ENCODE data around the gene GLS.

The GLS gene

GRCh38 chr2:190987938-190988337, 107.3 kb downstream of the GLS start:
- WGBS = 94% methylated on average over 5 of the region's 5 CpGs
- Histone ChIP-seq H3K14ac (ENCODE audit: low read length in 2 of 2) (no peak overlapping the region), H3K4me1 (ENCODE audit: control insufficient read depth, insufficient read depth, low read depth, low read length) (peaks cover 1% of the 10 kb centered on the region)

GRCh38 chr2:190988910-190989309, 108.3 kb downstream of the GLS start:
- H2AFZ ChIP-seq (ENCODE audit: low read depth, low read length) = no peak overlapping the region
- H3K4me1 ChIP-seq (ENCODE audit: control insufficient read depth, insufficient read depth, low read depth, low read length) = peaks cover 1% of the 10 kb centered on the region
- no peak overlapping the region for H3K18ac ChIP-seq (ENCODE audit: low read depth in 1 of 2, low read length in 2 of 2)
- no peak overlapping the region for H3K23ac ChIP-seq (ENCODE audit: low read length in 2 of 2)
- WGBS = 92% methylated on average over 3 of the region's 3 CpGs
- H2AK5ac ChIP-seq (ENCODE audit: low read length, severe bottlenecking) = no peak overlapping the region
- H2BK15ac ChIP-seq (ENCODE audit: low read depth, poor library complexity, severe bottlenecking) = no peak overlapping the region
- no peak overlapping the region for H2BK5ac ChIP-seq (ENCODE audit: low read depth, low read length, poor library complexity, severe bottlenecking)
- H3K9ac ChIP-seq (ENCODE audit: low read length) = no peak overlapping the region
- no peak overlapping the region for H3K14ac ChIP-seq (ENCODE audit: low read length in 2 of 2)
- no peaks in the 10 kb centered on the region for H3K27me3 ChIP-seq (ENCODE audit: control insufficient read depth in 1 of 2, insufficient read depth in 1 of 2, low read length in 2 of 2)
- H3K36me3 ChIP-seq (ENCODE audit: control insufficient read depth in 1 of 2, insufficient read depth in 2 of 2, low read depth in 1 of 2, low read length in 2 of 2) = peaks cover 59 to 100% of the 10 kb centered on the region in 2 experiments
- H2BK12ac ChIP-seq (ENCODE audit: low read length in 2 of 2) = no peak overlapping the region
- no peak overlapping the region for H3K27ac ChIP-seq (ENCODE audit: low read length, poor library complexity, severe bottlenecking)
- no peak overlapping the region for H2BK120ac ChIP-seq (ENCODE audit: low read depth, low read length)
- no peak overlapping the region for H4K91ac ChIP-seq (ENCODE audit: low read length)
- H3K79me1 ChIP-seq (replicated peaks; ENCODE audit: low read length, poor library complexity, severe bottlenecking) = peaks cover 29% of the 10 kb centered on the region
- no peak for DNase-seq
- no peak overlapping the region for H3K4me2 ChIP-seq (ENCODE audit: low read length, poor library complexity, severe bottlenecking)
- H3K4ac ChIP-seq (ENCODE audit: low read depth in 1 of 2, low read length in 2 of 2) = no peak overlapping the region
- no peaks in the 10 kb centered on the region for H3K9me3 ChIP-seq (ENCODE audit: control insufficient read depth, low read length)
- H4K8ac ChIP-seq (ENCODE audit: low read length) = no peak overlapping the region
- H3K4me3 ChIP-seq (ENCODE audit: insufficient read depth in 1 of 2, low read depth in 1 of 2, low read length in 2 of 2) = no peak overlapping the region

More at GRCh38 chr2:190987938-190988337, 107.3 kb downstream of the GLS start:
- H2BK15ac ChIP-seq (ENCODE audit: low read depth, poor library complexity, severe bottlenecking) = no peak overlapping the region
- no peak overlapping the region for H3K18ac ChIP-seq (ENCODE audit: low read depth in 1 of 2, low read length in 2 of 2)
- no peak for DNase-seq
- no peak overlapping the region for H2AK5ac ChIP-seq (ENCODE audit: low read length, severe bottlenecking)
- no peaks in the 10 kb centered on the region for H3K27me3 ChIP-seq (ENCODE audit: control insufficient read depth in 1 of 2, insufficient read depth in 1 of 2, low read length in 2 of 2)
- H3K4me3 ChIP-seq (ENCODE audit: insufficient read depth in 1 of 2, low read depth in 1 of 2, low read length in 2 of 2) = no peak overlapping the region
- H3K36me3 ChIP-seq (ENCODE audit: control insufficient read depth in 1 of 2, insufficient read depth in 2 of 2, low read depth in 1 of 2, low read length in 2 of 2) = peaks cover 59 to 100% of the 10 kb centered on the region in 2 experiments
- no peak overlapping the region for H3K23ac ChIP-seq (ENCODE audit: low read length in 2 of 2)
- H3K9ac ChIP-seq (ENCODE audit: low read length) = no peak overlapping the region
- peaks cover 25% of the 10 kb centered on the region for H3K79me1 ChIP-seq (replicated peaks; ENCODE audit: low read length, poor library complexity, severe bottlenecking)
- no peak overlapping the region for H3K4me2 ChIP-seq (ENCODE audit: low read length, poor library complexity, severe bottlenecking)
- no peak overlapping the region for H2BK120ac ChIP-seq (ENCODE audit: low read depth, low read length)
- H3K27ac ChIP-seq (ENCODE audit: low read length, poor library complexity, severe bottlenecking) = no peak overlapping the region
- no peak overlapping the region for H2BK12ac ChIP-seq (ENCODE audit: low read length in 2 of 2)
- no peak overlapping the region for H2AFZ ChIP-seq (ENCODE audit: low read depth, low read length)
- H2BK5ac ChIP-seq (ENCODE audit: low read depth, low read length, poor library complexity, severe bottlenecking) = no peak overlapping the region
- H3K9me3 ChIP-seq (ENCODE audit: control insufficient read depth, low read length) = no peaks in the 10 kb centered on the region
- H4K8ac ChIP-seq (ENCODE audit: low read length) = peak overlapping the region; percentile 42
- H3K4ac ChIP-seq (ENCODE audit: low read depth in 1 of 2, low read length in 2 of 2) = no peak overlapping the region
- H4K91ac ChIP-seq (ENCODE audit: low read length) = no peak overlapping the region

- no peak overlapping the region for H3K4me3 ChIP-seq (ENCODE audit: insufficient read depth in 1 of 2, low read depth in 1 of 2, low read length in 2 of 2)
- H2AFZ ChIP-seq (ENCODE audit: low read depth, low read length) = no peak overlapping the region
- no peak overlapping the region for H2AK5ac ChIP-seq (ENCODE audit: low read length, severe bottlenecking)
- no peak overlapping the region for H3K14ac ChIP-seq (ENCODE audit: low read length in 2 of 2)
- H3K9me3 ChIP-seq (ENCODE audit: control insufficient read depth, low read length) = no peaks in the 10 kb centered on the region
- H3K4me1 ChIP-seq (ENCODE audit: control insufficient read depth, insufficient read depth, low read depth, low read length) = no peaks in the 10 kb centered on the region
- peaks cover 35% of the 10 kb centered on the region for H3K79me1 ChIP-seq (replicated peaks; ENCODE audit: low read length, poor library complexity, severe bottlenecking)
- no peak overlapping the region for H3K18ac ChIP-seq (ENCODE audit: low read depth in 1 of 2, low read length in 2 of 2)
- H3K9ac ChIP-seq (ENCODE audit: low read length) = no peak overlapping the region
- no peak for DNase-seq
- no peak overlapping the region for H4K8ac ChIP-seq (ENCODE audit: low read length)
- no peak overlapping the region for H2BK15ac ChIP-seq (ENCODE audit: low read depth, poor library complexity, severe bottlenecking)
- no peak overlapping the region for H3K27ac ChIP-seq (ENCODE audit: low read length, poor library complexity, severe bottlenecking)
- H4K91ac ChIP-seq (ENCODE audit: low read length) = no peak overlapping the region
- no peak overlapping the region for H2BK12ac ChIP-seq (ENCODE audit: low read length in 2 of 2)
- H2BK120ac ChIP-seq (ENCODE audit: low read depth, low read length) = no peak overlapping the region
- H3K23ac ChIP-seq (ENCODE audit: low read length in 2 of 2) = no peak overlapping the region
- peaks cover 60 to 99% of the 10 kb centered on the region in 2 experiments for H3K36me3 ChIP-seq (ENCODE audit: control insufficient read depth in 1 of 2, insufficient read depth in 2 of 2, low read depth in 1 of 2, low read length in 2 of 2)
- H3K4me2 ChIP-seq (ENCODE audit: low read length, poor library complexity, severe bottlenecking) = no peak overlapping the region
- WGBS = 92% methylated on average over 6 of the region's 6 CpGs
- no peaks in the 10 kb centered on the region for H3K27me3 ChIP-seq (ENCODE audit: control insufficient read depth in 1 of 2, insufficient read depth in 1 of 2, low read length in 2 of 2)
- H2BK5ac ChIP-seq (ENCODE audit: low read depth, low read length, poor library complexity, severe bottlenecking) = no peak overlapping the region
- H3K4ac ChIP-seq (ENCODE audit: low read depth in 1 of 2, low read length in 2 of 2) = no peak overlapping the region
Observed at GRCh38 chr2:190990132-190990531, 109.5 kb downstream of the GLS start.

- H3K4me3 ChIP-seq (ENCODE audit: insufficient read depth in 1 of 2, low read depth in 1 of 2, low read length in 2 of 2) = no peak overlapping the region
- WGBS = 94% methylated on average over 5 of the region's 6 CpGs
- H2BK120ac ChIP-seq (ENCODE audit: low read depth, low read length) = no peak overlapping the region
Observed at GRCh38 chr2:190993292-190993643, 112.6 kb downstream of the GLS start.

More at GRCh38 chr2:190993292-190993643, 112.6 kb downstream of the GLS start:
- no peak overlapping the region for H2BK15ac ChIP-seq (ENCODE audit: low read depth, poor library complexity, severe bottlenecking)
- H3K4ac ChIP-seq (ENCODE audit: low read depth in 1 of 2, low read length in 2 of 2) = no peak overlapping the region
- H3K27me3 ChIP-seq (ENCODE audit: control insufficient read depth in 1 of 2, insufficient read depth in 1 of 2, low read length in 2 of 2) = no peaks in the 10 kb centered on the region
- no peak overlapping the region for H2AFZ ChIP-seq (ENCODE audit: low read depth, low read length)
- no peak overlapping the region for H2BK5ac ChIP-seq (ENCODE audit: low read depth, low read length, poor library complexity, severe bottlenecking)
- H3K14ac ChIP-seq (ENCODE audit: low read length in 2 of 2) = no peak overlapping the region
- H2AK5ac ChIP-seq (ENCODE audit: low read length, severe bottlenecking) = no peak overlapping the region
- no peak overlapping the region for H4K8ac ChIP-seq (ENCODE audit: low read length)
- no peak overlapping the region for H3K18ac ChIP-seq (ENCODE audit: low read depth in 1 of 2, low read length in 2 of 2)
- H3K4me1 ChIP-seq (ENCODE audit: control insufficient read depth, insufficient read depth, low read depth, low read length) = no peaks in the 10 kb centered on the region
- H3K23ac ChIP-seq (ENCODE audit: low read length in 2 of 2) = no peak overlapping the region
- no peak overlapping the region for H4K91ac ChIP-seq (ENCODE audit: low read length)
- H3K9me3 ChIP-seq (ENCODE audit: control insufficient read depth, low read length) = no peaks in the 10 kb centered on the region
- no peak overlapping the region for H3K27ac ChIP-seq (ENCODE audit: low read length, poor library complexity, severe bottlenecking)
- H3K36me3 ChIP-seq (ENCODE audit: control insufficient read depth in 1 of 2, insufficient read depth in 2 of 2, low read depth in 1 of 2, low read length in 2 of 2) = peaks cover 60 to 99% of the 10 kb centered on the region in 2 experiments
- no peak overlapping the region for H3K9ac ChIP-seq (ENCODE audit: low read length)
- peaks cover 29% of the 10 kb centered on the region for H3K79me1 ChIP-seq (replicated peaks; ENCODE audit: low read length, poor library complexity, severe bottlenecking)
- H3K4me2 ChIP-seq (ENCODE audit: low read length, poor library complexity, severe bottlenecking) = no peak overlapping the region
- H2BK12ac ChIP-seq (ENCODE audit: low read length in 2 of 2) = no peak overlapping the region
- DNase-seq = no peak

Data from mesenchymal stem cell (in vitro differentiated cells and primary cell).